Left kidney (tissue), 2 donors: Measurements from ENCODE around the gene OR2W3. TPM values are rescaled to one million over a fixed set of nuclear protein-coding genes. Genes with fewer than 3 reads are reported as not detected.

ENCODE experiments used
- DNase-seq: peaks from one replicate; pipeline ENCODE4 v3.0.0-alpha.2; 2013
- polyA plus RNA-seq: library from polyadenylated mRNA; unstranded; fragments of 120-200 nt; gene quantifications from one replicate; pipeline ENCODE4 v1.2.1, GENCODE V29; 2013; ENCODE audit not compliant: insufficient read length

OR2W3 gene
- polyA plus RNA-seq, 1 donor = 0.25 TPM

DNA sequence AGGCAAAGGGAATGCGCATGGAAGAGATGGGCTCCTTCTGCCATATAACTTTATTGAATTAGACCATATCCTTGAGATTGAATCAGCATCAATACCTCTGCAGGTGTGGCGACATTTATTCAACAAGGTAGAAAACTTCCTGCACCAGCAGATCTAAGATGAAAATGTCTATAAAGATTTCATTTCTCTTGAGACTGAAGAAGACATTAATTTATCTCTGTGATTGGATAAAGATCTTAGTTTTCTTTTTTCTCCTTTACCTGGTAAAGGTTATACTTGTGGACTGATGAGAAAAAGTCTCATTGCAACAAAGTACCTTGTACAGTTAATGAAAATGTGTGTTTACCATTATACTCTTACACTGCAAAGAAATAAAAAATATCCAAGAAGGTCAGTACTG lies 24.6 kb downstream of the OR2W3 start, which contains the start of gene OR2T8:
Gene OR2T8 (plus strand): TSS at position 301 of the 400 bp plus-strand sequence. CDS start 766 bp downstream, outside the sequence.
- DNase-seq = no peak

DNA sequence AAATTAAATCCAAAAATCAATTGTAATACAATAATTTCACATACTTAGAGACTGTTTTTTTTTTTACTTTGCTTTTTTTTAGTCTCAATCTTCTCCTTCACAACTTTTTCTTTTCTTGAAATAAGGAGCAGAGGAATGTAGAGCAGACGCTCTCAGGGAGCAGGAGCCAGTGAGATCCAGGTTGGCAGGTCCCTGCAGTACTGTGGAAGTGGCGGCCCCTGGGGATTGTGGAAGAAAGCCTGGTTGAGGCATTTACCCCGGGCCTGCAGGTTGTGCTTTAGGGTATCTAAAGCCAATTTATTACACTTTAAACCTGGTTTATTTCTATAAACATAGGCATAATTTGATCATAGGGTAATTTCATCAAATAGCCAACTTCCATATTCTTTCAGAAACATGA lies 28.6 kb downstream of the OR2W3 start:
- DNase-seq = no peak

GRCh38 chr1:247924868-247925267 lies 29.5 kb downstream of the OR2W3 start, which contains the start of gene OR2AJ1:
TSS of gene OR2AJ1 (plus strand) at chr1:247924889. CDS start at chr1:247933769, 8,880 bp downstream.
- DNase-seq = no peak

- DNase-seq = no peak
Measured at GRCh38 chr1:247933989-247934388, 38.6 kb downstream of the OR2W3 start.

DNA sequence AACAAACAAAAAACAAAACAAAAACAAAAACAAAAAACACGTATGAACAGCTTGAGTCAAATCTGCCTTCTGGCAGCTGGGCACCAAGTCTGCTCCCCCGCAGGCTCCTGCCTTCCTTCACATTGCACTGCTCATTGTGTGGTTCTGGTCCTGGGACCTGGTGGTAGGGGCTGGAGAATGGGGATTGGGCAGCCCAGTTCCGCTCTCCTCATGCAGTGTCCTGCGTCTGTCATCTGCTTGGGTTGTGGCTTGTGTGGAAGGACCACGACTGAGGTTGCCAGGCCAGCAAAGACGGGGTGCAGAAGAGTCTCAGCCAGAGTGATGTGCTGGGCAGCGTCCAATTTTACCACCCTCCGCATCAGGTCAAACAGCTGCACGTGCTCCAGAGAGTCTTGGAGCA lies 40.4 kb downstream of the OR2W3 start:
- DNase-seq = no peak

- no peak for DNase-seq
Measured at GRCh38 chr1:247936415-247936814, 41.0 kb downstream of the OR2W3 start.

- DNase-seq = peak; percentile 57
Measured at GRCh38 chr1:247936965-247937734, 41.8 kb downstream of the OR2W3 start.

- no peak for DNase-seq
Measured at GRCh38 chr1:247942624-247943023, 47.2 kb downstream of the OR2W3 start.

Other genes with a start within 250 kb of the OR2W3 start
- gene OR13G1, start 215.8 kb upstream of the OR2W3 start, polyA plus RNA-seq = not detected
- gene OR6F1, start 178.9 kb upstream of the OR2W3 start, polyA plus RNA-seq = not detected
- not detected for gene OR14K1, start 157.0 kb upstream of the OR2W3 start, polyA plus RNA-seq
- not detected for gene OR14A2, start 147.4 kb upstream of the OR2W3 start, polyA plus RNA-seq
- 0.08 TPM for gene OR1C1, start 135.0 kb upstream of the OR2W3 start, polyA plus RNA-seq
- gene OR14A16, start 71.5 kb upstream of the OR2W3 start, polyA plus RNA-seq = not detected
- gene OR11L1, start 53.7 kb upstream of the OR2W3 start, polyA plus RNA-seq = not detected
- gene TRIM58, start 38.4 kb upstream of the OR2W3 start, polyA plus RNA-seq = 1.0 TPM
- not detected for gene OR2T8, start 24.7 kb downstream of the OR2W3 start, polyA plus RNA-seq
- gene OR2AJ1, start 29.3 kb downstream of the OR2W3 start, polyA plus RNA-seq = not detected
- gene OR2L8, start 53.3 kb downstream of the OR2W3 start, polyA plus RNA-seq = not detected
- gene OR2AK2, start 69.6 kb downstream of the OR2W3 start, polyA plus RNA-seq = not detected
- not detected for gene OR2L5, start 118.1 kb downstream of the OR2W3 start, polyA plus RNA-seq
- 0.13 TPM for gene OR2L2, start 134.5 kb downstream of the OR2W3 start, polyA plus RNA-seq
- gene OR2L3, start 151.2 kb downstream of the OR2W3 start, polyA plus RNA-seq = not detected
- gene OR2L13, start 199.6 kb downstream of the OR2W3 start, polyA plus RNA-seq = not detected
- not detected for gene OR2M5, start 249.6 kb downstream of the OR2W3 start, polyA plus RNA-seq